Endothelial cell of umbilical vein (primary cell): ENCODE results near the gene ELMO1. TPM values are rescaled to one million over a fixed set of nuclear protein-coding genes. Genes with fewer than 3 reads are reported as not detected.

Experiments used
- BruUV-seq: library from RNA; stranded (reverse); fragments of 400-500 nt; replicated peaks from 2 replicates; lab custom pipeline; 2021; lab: Mats Ljungman, UMichigan
- CTCF ChIA-PET: fragments of 300-600, 350-600 bp; sonication (Branson Sonifier 250); formaldehyde crosslinking; loops from one replicate; lab custom pipeline; 2021; ENCODE audit warnings: antibody characterized with exemption, inconsistent platforms; lab: Charles Lee
- POLR2A ChIA-PET: fragments of 300-600, 350-600 bp; sonication (Branson Sonifier 250); formaldehyde crosslinking; loops from one replicate; lab custom pipeline; 2021; ENCODE audit warnings: antibody characterized with exemption, inconsistent platforms; lab: Charles Lee
- DNase-seq: peaks from one replicate; pipeline ENCODE4 v3.0.0-alpha.2; 2011; ENCODE audit warnings: low read depth, low spot score
- FAIRE-seq: peaks from 2 replicates; lab custom pipeline; 2011; peaks lifted over from hg19 to GRCh38; lab: Jason Lieb, UNC
- H2AFZ ChIP-seq: 2 replicates; pipeline ENCODE4 v1.6.0; 2012; ENCODE audit warnings: low read depth, low read length, control low read depth, inconsistent platforms
- H3K27ac ChIP-seq: 2 replicates; pipeline ENCODE4 v1.5.1; 2011; ENCODE audit warnings: low read depth, mild to moderate bottlenecking, control low read depth, low read length, moderate library complexity; ENCODE audit not compliant: insufficient read depth
- H3K27me3 ChIP-seq, 2 experiments: 2 replicates each; pipeline versions ENCODE4 v1.6.0 to v1.6.1; 2011; ENCODE audit warnings: low read length in 2 of 2, mixed read lengths in 1 of 2; ENCODE audit not compliant: control insufficient read depth in 2 of 2, insufficient read depth in 2 of 2
- H3K36me3 ChIP-seq, 2 experiments: 2 replicates in 1 of 2; 3 replicates in 1 of 2; pipeline ENCODE4 v1.5.1; 2011; ENCODE audit warnings: low read length in 2 of 2, mild to moderate bottlenecking in 1 of 2, moderate library complexity in 1 of 2; ENCODE audit not compliant: control insufficient read depth in 2 of 2, insufficient read depth in 2 of 2; ENCODE audit errors: extremely low read depth in 1 of 2
- H3K4me1 ChIP-seq: 3 replicates; pipeline ENCODE4 v1.5.1; 2011; ENCODE audit warnings: mild to moderate bottlenecking, low read length; ENCODE audit not compliant: control insufficient read depth, insufficient read depth; ENCODE audit errors: extremely low read depth
- H3K4me2 ChIP-seq: 2 replicates; pipeline ENCODE4 v1.6.1; 2011; ENCODE audit warnings: low read length, control low read depth, mixed read lengths; ENCODE audit not compliant: insufficient read depth
- H3K4me3 ChIP-seq, 3 experiments: fragments of 200-600 bp in 1 of 3; sonication (generic), shearing (Covaris generic) in 1 of 3; replicated peaks in 1 of 3; 2 replicates each; pipeline ENCODE4 v1.5.1; 2011 to 2016; ENCODE audit warnings: control low read depth in 3 of 3, low read length in 3 of 3, mild to moderate bottlenecking in 2 of 3, inconsistent platforms in 1 of 3, low read depth in 1 of 3, moderate library complexity in 1 of 3; ENCODE audit not compliant: insufficient read depth in 1 of 3
- H3K79me2 ChIP-seq: 2 replicates; pipeline ENCODE4 v1.6.0; 2012; ENCODE audit warnings: low read length, inconsistent platforms; ENCODE audit not compliant: control insufficient read depth, insufficient read depth
- H3K9ac ChIP-seq: replicated peaks from 2 replicates; pipeline ENCODE3; 2011; ENCODE audit warnings: low read length, control low read depth; ENCODE audit not compliant: insufficient read depth; ENCODE audit errors: extremely low read depth
- H3K9me1 ChIP-seq: replicated peaks from 3 replicates; pipeline ENCODE4 v1.6.0; 2011; ENCODE audit warnings: mild to moderate bottlenecking, low read length; ENCODE audit not compliant: control insufficient read depth, insufficient read depth; ENCODE audit errors: extremely low read depth
- H3K9me3 ChIP-seq: replicated peaks from 2 replicates; pipeline ENCODE4 v1.5.1; 2012; ENCODE audit warnings: low read length, inconsistent platforms; ENCODE audit not compliant: control insufficient read depth, insufficient read depth
- H4K20me1 ChIP-seq: replicated peaks from 2 replicates; pipeline ENCODE3; 2011; ENCODE audit warnings: mild to moderate bottlenecking, low read length; ENCODE audit not compliant: control insufficient read depth, insufficient read depth; ENCODE audit errors: extremely low read depth
- EZH2 ChIP-seq: IDR thresholded peaks from 2 replicates; pipeline ENCODE4 v1.6.1; 2012; ENCODE audit warnings: borderline replicate concordance, low read depth, mild to moderate bottlenecking, moderate library complexity, low read length, inconsistent platforms; ENCODE audit not compliant: severe bottlenecking
- FOS ChIP-seq: IDR thresholded peaks from 2 replicates; pipeline ENCODE4 v1.6.1; 2011; ENCODE audit warnings: mild to moderate bottlenecking, low read length, moderate library complexity, borderline replicate concordance; ENCODE audit not compliant: insufficient read depth
- GATA2 ChIP-seq: IDR thresholded peaks from 2 replicates; pipeline ENCODE4 v1.7.0; 2011; ENCODE audit warnings: low read depth, mild to moderate bottlenecking, moderate library complexity, mixed read lengths, low read length; ENCODE audit not compliant: insufficient read length, insufficient read depth
- JUN ChIP-seq: IDR thresholded peaks from 2 replicates; pipeline ENCODE4 v1.6.1; 2011; ENCODE audit warnings: borderline replicate concordance, low read depth; ENCODE audit not compliant: insufficient read length, insufficient read depth
- MYC ChIP-seq: IDR thresholded peaks from one replicate; pipeline ENCODE4 v1.6.1; 2011; ENCODE audit warnings: mild to moderate bottlenecking, low read depth, low read length
- POLR2A ChIP-seq: IDR thresholded peaks from 2 replicates; pipeline ENCODE4 v1.6.1; 2012; ENCODE audit warnings: low read depth, mild to moderate bottlenecking, control low read depth, low read length
- POLR2AphosphoS5 ChIP-seq: IDR thresholded peaks from 2 replicates; pipeline ENCODE4 v1.6.1; 2012; ENCODE audit warnings: low read depth, mild to moderate bottlenecking, control low read depth, low read length, moderate library complexity; ENCODE audit not compliant: insufficient read depth
- dilution Hi-C: fragments of 300-500 bp; cut with MboI; formaldehyde crosslinking; loops from one replicate; pipeline ENCODE4 v1.15.0; 2019; ENCODE audit warnings: low sequenced_read_pairs; ENCODE audit not compliant: extremely low pct_ligation_motif_present
- intact Hi-C: fragments of 100-400 bp; cut with micrococcal nuclease; formaldehyde crosslinking; loops from one replicate; pipeline ENCODE4 v1.10.0; 2022
- polyA plus RNA-seq, 4 experiments: library from polyadenylated mRNA; depleted of rRNA in 3 of 4; stranded (reverse) in 3 of 4; unstranded in 1 of 4; fragments of >200 nt; gene quantifications; 2 replicates each; pipeline versions ENCODE4 v1.2.1 to v1.2.3, GENCODE V29; 2011 to 2012; ENCODE audit warnings: missing spikeins in 1 of 4
- total RNA-seq: library from RNA; stranded (reverse); gene quantifications from 2 replicates; pipeline ENCODE4 v1.2.3, GENCODE V29; 2021
- TF ChIP-seq, protein P1 (sequence below): IDR thresholded peaks from 2 replicates; pipeline ENCODE4 v1.6.1; 2011; ENCODE audit not compliant: insufficient read depth, insufficient read length
- TF ChIP-seq, protein P2 (sequence below), 2 donors: IDR thresholded peaks; 1 replicate in 1 of 2; 2 replicates in 1 of 2; pipeline ENCODE4 v1.5.1; 2011; ENCODE audit warnings: low read length in 2 of 2, mild to moderate bottlenecking in 2 of 2, moderate library complexity in 2 of 2, control low read depth in 1 of 2, inconsistent platforms in 1 of 2, low read depth in 1 of 2; ENCODE audit not compliant: insufficient read depth in 1 of 2; ENCODE audit errors: extremely low read depth in 1 of 2

ELMO1 gene
- total and polyA plus RNA-seq, 2 donors (not counting 3 experiments of a cell fraction or from before 2014, with no cell fraction given) = 17.0 to 30.6 TPM

DNA sequence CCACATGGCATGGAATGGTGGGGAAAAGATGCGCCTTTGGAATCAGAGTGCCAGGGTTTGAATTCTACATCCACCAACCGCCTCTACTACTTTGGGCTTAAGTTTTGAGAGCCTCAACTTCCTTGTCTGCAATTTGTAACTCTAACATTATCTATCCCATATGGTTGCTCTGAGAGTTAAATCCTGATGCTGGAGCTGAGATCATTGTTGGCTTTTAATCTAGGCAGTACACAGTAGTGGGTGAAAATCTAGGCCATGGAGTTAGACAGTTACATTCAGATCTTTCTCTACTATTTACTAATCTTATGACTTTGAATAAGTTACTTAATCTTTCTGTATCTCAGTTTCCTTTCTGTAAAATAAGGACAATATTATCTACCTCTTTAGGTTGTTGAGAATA lies 574.6 kb downstream of the ELMO1 start:
- Histone ChIP-seq H3K9ac (no peak overlapping the region), H3K9me3 (no peaks in the 10 kb centered on the region), H3K4me1 (no peaks in the 10 kb centered on the region), H3K79me2 (no peaks in the 10 kb centered on the region), H3K9me1 (no peaks in the 10 kb centered on the region), H3K36me3 (peaks cover 0 to 2% of the 10 kb centered on the region in 2 experiments), H2AFZ (no peak overlapping the region), H4K20me1 (no peaks in the 10 kb centered on the region), H3K4me2 (no peak overlapping the region), H3K27me3 (no peaks in the 10 kb centered on the region), H3K27ac (no peak overlapping the region), H3K4me3 (no peak overlapping the region)
- dilution Hi-C loops (no loop called here), intact Hi-C loops (no loop called here)
- FAIRE-seq (no peak), DNase-seq (no peak)
- TF ChIP-seq EZH2 (no peak), MYC (no peak), JUN (no peak), FOS (no peak)
- TF ChIP-seq, protein P1, sequence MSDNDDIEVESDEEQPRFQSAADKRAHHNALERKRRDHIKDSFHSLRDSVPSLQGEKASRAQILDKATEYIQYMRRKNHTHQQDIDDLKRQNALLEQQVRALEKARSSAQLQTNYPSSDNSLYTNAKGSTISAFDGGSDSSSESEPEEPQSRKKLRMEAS = no peak
- BruUV-seq = no TSS peak
- CTCF ChIA-PET = no interaction called here
- POLR2A ChIA-PET = no interaction called here

DNA sequence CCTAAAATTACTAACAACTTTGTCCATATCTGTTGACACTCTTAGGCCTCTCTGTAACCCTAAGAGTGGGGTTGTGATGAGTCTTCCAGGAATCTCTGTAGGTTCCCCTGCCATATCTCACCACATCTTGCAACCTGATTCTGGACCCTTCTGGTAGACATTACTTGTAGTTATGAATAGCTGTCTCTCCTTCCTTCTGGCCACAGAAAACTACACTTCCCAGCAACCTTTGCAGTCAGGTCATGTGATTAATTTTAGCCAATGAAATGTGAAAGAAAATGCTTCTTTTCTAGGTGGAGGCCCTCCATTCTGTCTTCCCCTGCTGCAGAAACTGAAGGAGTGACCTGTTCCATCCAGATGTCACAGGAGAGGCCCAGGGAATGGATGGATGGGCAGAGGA lies 576.8 kb downstream of the ELMO1 start:
- Histone ChIP-seq H3K9ac (no peak overlapping the region), H3K27ac (no peak overlapping the region), H2AFZ (no peak overlapping the region), H3K36me3 (peaks cover 0 to 3% of the 10 kb centered on the region in 2 experiments), H3K9me1 (no peaks in the 10 kb centered on the region), H3K4me1 (no peaks in the 10 kb centered on the region), H4K20me1 (no peaks in the 10 kb centered on the region), H3K4me3 (no peak overlapping the region), H3K9me3 (no peaks in the 10 kb centered on the region), H3K4me2 (no peak overlapping the region), H3K79me2 (no peaks in the 10 kb centered on the region), H3K27me3 (no peaks in the 10 kb centered on the region)
- no peak for TF ChIP-seq EZH2
- TF ChIP-seq JUN = no peak
- TF ChIP-seq, protein P2, sequence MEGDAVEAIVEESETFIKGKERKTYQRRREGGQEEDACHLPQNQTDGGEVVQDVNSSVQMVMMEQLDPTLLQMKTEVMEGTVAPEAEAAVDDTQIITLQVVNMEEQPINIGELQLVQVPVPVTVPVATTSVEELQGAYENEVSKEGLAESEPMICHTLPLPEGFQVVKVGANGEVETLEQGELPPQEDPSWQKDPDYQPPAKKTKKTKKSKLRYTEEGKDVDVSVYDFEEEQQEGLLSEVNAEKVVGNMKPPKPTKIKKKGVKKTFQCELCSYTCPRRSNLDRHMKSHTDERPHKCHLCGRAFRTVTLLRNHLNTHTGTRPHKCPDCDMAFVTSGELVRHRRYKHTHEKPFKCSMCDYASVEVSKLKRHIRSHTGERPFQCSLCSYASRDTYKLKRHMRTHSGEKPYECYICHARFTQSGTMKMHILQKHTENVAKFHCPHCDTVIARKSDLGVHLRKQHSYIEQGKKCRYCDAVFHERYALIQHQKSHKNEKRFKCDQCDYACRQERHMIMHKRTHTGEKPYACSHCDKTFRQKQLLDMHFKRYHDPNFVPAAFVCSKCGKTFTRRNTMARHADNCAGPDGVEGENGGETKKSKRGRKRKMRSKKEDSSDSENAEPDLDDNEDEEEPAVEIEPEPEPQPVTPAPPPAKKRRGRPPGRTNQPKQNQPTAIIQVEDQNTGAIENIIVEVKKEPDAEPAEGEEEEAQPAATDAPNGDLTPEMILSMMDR (IDR thresholded peaks at IDR 0.05; ENCODE audit: extremely low read depth in 1 of 2, insufficient read depth in 1 of 2, low read depth in 1 of 2, low read length in 2 of 2) = no peak
- TF ChIP-seq FOS = no peak
- no peak for TF ChIP-seq POLR2A
- TF ChIP-seq, protein P1 = no peak
- no peak for TF ChIP-seq GATA2
- no peak for TF ChIP-seq MYC
- no peak for TF ChIP-seq POLR2AphosphoS5
- ChIA-PET CTCF (no interaction called here), POLR2A (no interaction called here)
- DNase-seq (peak; percentile 18), FAIRE-seq (peak; percentile 40)
- no TSS peak for BruUV-seq
- dilution Hi-C loops (no loop called here), intact Hi-C loops (no loop called here)
